Left renal cortex interstitium (tissue), 4 donors: ENCODE results near the gene ENSA. TPM values are rescaled to one million over a fixed set of nuclear protein-coding genes. Genes with fewer than 3 reads are reported as not detected.

Source experiments
- polyA plus RNA-seq, 4 donors: library from polyadenylated mRNA; unstranded; fragments of 120-200 nt; gene quantifications; one replicate each; pipeline ENCODE4 v1.2.1, GENCODE V29; 2013; ENCODE audit not compliant: insufficient read length in 4 of 4

Gene ENSA
- polyA plus RNA-seq, 4 donors = 213 to 231 (median 221) TPM

Other genes starting within 250 kb of the ENSA start
- 10 to 100 TPM; 19.5 to 32.6 (median 28.0) TPM for gene TARS2, start 142.2 kb downstream of the ENSA start, polyA plus RNA-seq
- 10 to 100 TPM; 12.4 to 16.0 (median 15.1) TPM for gene ECM1, start 121.5 kb downstream of the ENSA start, polyA plus RNA-seq
- gene FALEC, start 113.9 kb downstream of the ENSA start, polyA plus RNA-seq = under 1 TPM in 3 of 4 donors, not detected in 1; 0.55 to 0.64 (median 0.64) TPM
- gene ADAMTSL4, start 80.2 kb downstream of the ENSA start, polyA plus RNA-seq = 10 to 100 TPM; 12.7 to 19.5 (median 16.3) TPM
- gene MCL1, start 50.0 kb downstream of the ENSA start, polyA plus RNA-seq = 100 to 1,000 TPM; 142 to 214 (median 160) TPM
- 10 to 100 TPM; 35.7 to 41.6 (median 39.5) TPM for gene GOLPH3L, start 67.5 kb upstream of the ENSA start, polyA plus RNA-seq
- not detected for gene HORMAD1, start 91.3 kb upstream of the ENSA start, polyA plus RNA-seq
- 10 to 100 TPM in 2 of 4 donors, 1 to 10 TPM in 2; 9.1 to 14.7 (median 10.2) TPM for gene CTSS, start 136.2 kb upstream of the ENSA start, polyA plus RNA-seq
- 10 to 100 TPM; 20.0 to 30.7 (median 29.8) TPM for gene CTSK, start 178.6 kb upstream of the ENSA start, polyA plus RNA-seq
- gene ARNT, start 247.0 kb upstream of the ENSA start, polyA plus RNA-seq = 10 to 100 TPM; 54.2 to 63.1 (median 59.1) TPM